B cell (primary cell): ENCODE data around the gene YPEL3. TPM values are rescaled to one million over a fixed set of nuclear protein-coding genes. Genes with fewer than 3 reads are reported as not detected.

ENCODE experiments used
- ATAC-seq: fragments of 200-7000 bp; cut with Tn5 transposase; one replicate; pipeline ENCODE4 v1.10.0; 2021; ENCODE audit warnings: low read depth, mild to moderate bottlenecking, moderate number of reproducible peaks, moderate library complexity
- CTCF ChIA-PET: fragments of 350-600 bp; sonication (Branson Sonifier 250); formaldehyde crosslinking; loops from one replicate; lab custom pipeline; 2021; ENCODE audit warnings: antibody characterized with exemption, inconsistent platforms; lab: Charles Lee
- POLR2A ChIA-PET: fragments of 350-600 bp; sonication (Branson Sonifier 250); formaldehyde crosslinking; loops from one replicate; lab custom pipeline; 2021; ENCODE audit warnings: antibody characterized with exemption; lab: Charles Lee
- DNase-seq: peaks from one replicate; pipeline ENCODE4 v3.0.0; 2013
- H2AFZ ChIP-seq: 2 replicates; pipeline ENCODE4 v1.6.1; 2012; ENCODE audit warnings: mild to moderate bottlenecking, low read depth, low read length; ENCODE audit not compliant: insufficient read depth, poor library complexity, severe bottlenecking
- H3K27ac ChIP-seq, 2 donors: 1 replicate in 1 of 2; 2 replicates in 1 of 2; pipeline ENCODE4 v1.5.1; 2012 to 2013; ENCODE audit warnings: low read length in 2 of 2, mild to moderate bottlenecking in 2 of 2, moderate library complexity in 1 of 2
- H3K27me3 ChIP-seq, 4 experiments: fragments of 200-600 bp in 1 of 4; sonication (generic) in 1 of 4; replicated peaks in 1 of 4; 1 replicate in 2 of 4; 2 replicates in 2 of 4; pipeline versions ENCODE4 v1.6.1 to v1.7.0; 2013 to 2016; ENCODE audit warnings: low read length in 3 of 4, mild to moderate bottlenecking in 2 of 4, mixed read lengths in 1 of 4, moderate library complexity in 1 of 4; ENCODE audit not compliant: insufficient read depth in 4 of 4, control insufficient read depth in 3 of 4; ENCODE audit errors: control extremely low read depth in 1 of 4
- H3K36me3 ChIP-seq, 2 experiments: replicated peaks in 1 of 2; 1 replicate in 1 of 2; 2 replicates in 1 of 2; pipeline versions ENCODE4 v1.6.1 to v1.7.1; 2013; ENCODE audit warnings: low read length in 1 of 2; ENCODE audit not compliant: insufficient read depth in 2 of 2, control insufficient read depth in 1 of 2; ENCODE audit errors: control extremely low read depth in 1 of 2, extremely low read depth in 1 of 2
- H3K4me1 ChIP-seq, 2 donors: fragments of 200-600 bp in 1 of 2; sonication (generic) in 1 of 2; 1 replicate in 1 of 2; 2 replicates in 1 of 2; pipeline versions ENCODE4 v1.5.1 to v1.6.1; 2013 to 2017; ENCODE audit warnings: low read length in 2 of 2; ENCODE audit not compliant: control insufficient read depth in 2 of 2, insufficient read depth in 2 of 2
- H3K4me2 ChIP-seq: replicated peaks from 2 replicates; pipeline ENCODE3; 2012; ENCODE audit warnings: mild to moderate bottlenecking, low read depth, low read length; ENCODE audit not compliant: poor library complexity, severe bottlenecking
- H3K4me3 ChIP-seq, 5 experiments: fragments of 200-600 bp in 1 of 5; sonication (generic) in 1 of 5; 1 replicate in 3 of 5; 2 replicates in 2 of 5; pipeline versions ENCODE4 v1.5.1 to v1.7.0; 2011 to 2016; ENCODE audit warnings: low read length in 4 of 5, mild to moderate bottlenecking in 4 of 5, low read depth in 2 of 5, control low read depth in 1 of 5, moderate library complexity in 1 of 5; ENCODE audit not compliant: insufficient read depth in 1 of 5; ENCODE audit errors: control extremely low read depth in 1 of 5, extremely low read depth in 1 of 5
- H3K79me2 ChIP-seq: fragments of 200-600 bp; sonication (generic); one replicate; pipeline ENCODE4 v1.6.0; 2016; ENCODE audit warnings: low read length; ENCODE audit not compliant: control insufficient read depth, insufficient read depth
- H3K9ac ChIP-seq: fragments of 200-600 bp; sonication (generic); 2 replicates; pipeline ENCODE4 v1.6.1; 2017; ENCODE audit warnings: mild to moderate bottlenecking, low read length, moderate library complexity
- H3K9me3 ChIP-seq, 3 donors: one replicate each; pipeline versions ENCODE4 v1.6.1 to v1.7.1; 2013; ENCODE audit warnings: low read length in 2 of 3; ENCODE audit not compliant: control insufficient read depth in 2 of 3, insufficient read depth in 1 of 3; ENCODE audit errors: control extremely low read depth in 1 of 3
- H4K20me1 ChIP-seq: 2 replicates; pipeline ENCODE4 v1.6.0; 2012; ENCODE audit warnings: mild to moderate bottlenecking, low read length; ENCODE audit not compliant: insufficient read depth, control insufficient read depth, poor library complexity, severe bottlenecking
- H3K27ac Mint-ChIP-seq: one replicate; pipeline ENCODE4 v1.8.0; 2021; ENCODE audit warnings: mixed read lengths
- H3K27me3 Mint-ChIP-seq: one replicate; pipeline ENCODE4 v1.8.0; 2021; ENCODE audit warnings: mixed read lengths
- H3K4me1 Mint-ChIP-seq: one replicate; pipeline ENCODE4 v1.8.0; 2021; ENCODE audit warnings: mixed read lengths
- H3K4me3 Mint-ChIP-seq: one replicate; pipeline ENCODE4 v1.8.0; 2021; ENCODE audit warnings: mixed read lengths
- H3K9me3 Mint-ChIP-seq: one replicate; pipeline ENCODE4 v1.8.0; 2022; ENCODE audit warnings: mixed read lengths; ENCODE audit not compliant: insufficient read depth
- EZH2 ChIP-seq: IDR thresholded peaks from 2 replicates; pipeline ENCODE4 v1.6.1; 2012; ENCODE audit warnings: borderline replicate concordance, low read depth, mild to moderate bottlenecking, moderate library complexity, low read length; ENCODE audit not compliant: insufficient read depth, poor library complexity, severe bottlenecking
- WGBS: methylation state at CpG from one replicate; pipeline ENCODE4 v1.1.5; 2013; ENCODE audit warnings: missing lambda C conversion rate; ENCODE audit not compliant: insufficient coverage; 5-methylcytosine and 5-hydroxymethylcytosine counted together
- intact Hi-C: fragments of 100-400 bp; cut with micrococcal nuclease; formaldehyde crosslinking; loops from one replicate; pipeline ENCODE4 v1.10.0; 2022
- polyA plus RNA-seq: library from polyadenylated mRNA; depleted of rRNA; stranded (reverse); fragments of >200 nt; gene quantifications from 2 replicates; pipeline ENCODE4 v1.2.3, GENCODE V29; 2012
- total RNA-seq, 2 donors: library from RNA; stranded (reverse); fragments of 120-200 nt in 1 of 2; gene quantifications; 1 replicate in 1 of 2; 2 replicates in 1 of 2; pipeline versions ENCODE4 v1.2.3 to v1.2.4, GENCODE V29; 2013 to 2022
- TF ChIP-seq, protein P1 (sequence below): fragments of 200-600 bp; IDR thresholded peaks from one replicate; pipeline ENCODE4 v1.8.0; 2022; ENCODE audit warnings: antibody characterized with exemption, mild to moderate bottlenecking

Gene YPEL3
- total and polyA plus RNA-seq, 2 donors (not counting 1 experiment from before 2014, with no cell fraction given) = 314 to 414 TPM

DNA sequence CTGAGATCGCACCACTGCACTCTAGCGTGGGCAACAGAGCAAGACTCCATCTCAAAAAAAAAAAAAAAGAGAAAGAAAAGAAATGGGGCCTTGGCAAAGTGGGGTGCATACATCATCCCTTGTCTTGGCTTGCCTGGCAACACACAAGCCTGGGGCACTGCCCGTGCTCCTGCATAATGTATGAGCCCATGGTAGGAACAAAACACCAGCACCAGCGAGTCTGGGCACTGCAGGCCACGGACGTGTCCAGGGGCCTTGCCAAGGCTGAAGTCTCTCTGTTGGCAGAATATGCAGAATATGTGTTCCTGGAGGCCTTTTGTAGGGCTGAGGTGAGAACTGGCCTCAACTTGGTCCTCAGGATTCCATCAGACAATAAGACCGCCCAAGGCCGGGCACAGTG is 46.1 kb downstream of the YPEL3 start:
- no peaks in the 10 kb centered on the region for H3K9me3 ChIP-seq
- no peak overlapping the region for H2AFZ ChIP-seq
- peaks cover 7% of the 10 kb centered on the region for H3K27me3 Mint-ChIP-seq
- H3K4me2 ChIP-seq = no peak overlapping the region
- ChIA-PET CTCF (interaction anchor here (1.0 to 1.1 kb wide), 2 partner anchors 42 to 360 kb away, joined by 3 to 4 read pairs; partner anchors contain the start of gene TBX6), POLR2A (no interaction called here)
- peaks cover 0 to 5% (median 1%) of the 10 kb centered on the region in 4 experiments for H3K27me3 ChIP-seq
- no peaks in the 10 kb centered on the region for H3K9me3 Mint-ChIP-seq
- peaks cover 13% of the 10 kb centered on the region for H3K4me1 Mint-ChIP-seq
- no peak for ATAC-seq
- no peak overlapping the region for H3K27ac Mint-ChIP-seq
- peaks cover 3% of the 10 kb centered on the region for H3K79me2 ChIP-seq
- H3K4me3 ChIP-seq = no peak overlapping the region
- intact Hi-C loops = no loop called here
- no peak overlapping the region for H3K27ac ChIP-seq
- DNase-seq = no peak
- no peaks in the 10 kb centered on the region for H3K36me3 ChIP-seq
- no peak overlapping the region for H3K4me3 Mint-ChIP-seq
- H3K9ac ChIP-seq = no peak overlapping the region
- no peak for TF ChIP-seq EZH2
- TF ChIP-seq, protein P1, sequence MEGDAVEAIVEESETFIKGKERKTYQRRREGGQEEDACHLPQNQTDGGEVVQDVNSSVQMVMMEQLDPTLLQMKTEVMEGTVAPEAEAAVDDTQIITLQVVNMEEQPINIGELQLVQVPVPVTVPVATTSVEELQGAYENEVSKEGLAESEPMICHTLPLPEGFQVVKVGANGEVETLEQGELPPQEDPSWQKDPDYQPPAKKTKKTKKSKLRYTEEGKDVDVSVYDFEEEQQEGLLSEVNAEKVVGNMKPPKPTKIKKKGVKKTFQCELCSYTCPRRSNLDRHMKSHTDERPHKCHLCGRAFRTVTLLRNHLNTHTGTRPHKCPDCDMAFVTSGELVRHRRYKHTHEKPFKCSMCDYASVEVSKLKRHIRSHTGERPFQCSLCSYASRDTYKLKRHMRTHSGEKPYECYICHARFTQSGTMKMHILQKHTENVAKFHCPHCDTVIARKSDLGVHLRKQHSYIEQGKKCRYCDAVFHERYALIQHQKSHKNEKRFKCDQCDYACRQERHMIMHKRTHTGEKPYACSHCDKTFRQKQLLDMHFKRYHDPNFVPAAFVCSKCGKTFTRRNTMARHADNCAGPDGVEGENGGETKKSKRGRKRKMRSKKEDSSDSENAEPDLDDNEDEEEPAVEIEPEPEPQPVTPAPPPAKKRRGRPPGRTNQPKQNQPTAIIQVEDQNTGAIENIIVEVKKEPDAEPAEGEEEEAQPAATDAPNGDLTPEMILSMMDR = no peak
- H4K20me1 ChIP-seq = no peaks in the 10 kb centered on the region
- H3K4me1 ChIP-seq = peaks cover 5 to 12% of the 10 kb centered on the region in 2 donors
- 98% methylated on average over 7 of the region's 8 CpGs for WGBS

- H3K36me3 ChIP-seq = no peaks in the 10 kb centered on the region
- no peak overlapping the region for H3K27ac Mint-ChIP-seq
- TF ChIP-seq, protein P1 = no peak
- no peak for TF ChIP-seq EZH2
- no peaks in the 10 kb centered on the region for H3K4me1 ChIP-seq
- peaks cover 0 to 5% (median 0%) of the 10 kb centered on the region in 4 experiments for H3K27me3 ChIP-seq
- ATAC-seq = no peak
- no peaks in the 10 kb centered on the region for H3K4me1 Mint-ChIP-seq
- DNase-seq = no peak
- H3K9me3 Mint-ChIP-seq = no peaks in the 10 kb centered on the region
- no peak overlapping the region for H3K9ac ChIP-seq
- ChIA-PET POLR2A (no interaction called here), CTCF (no interaction called here)
- H3K4me2 ChIP-seq = no peak overlapping the region
- no peaks in the 10 kb centered on the region for H3K9me3 ChIP-seq
- no peak overlapping the region for H3K4me3 Mint-ChIP-seq
- no CpG with 5 or more reads among the region's 1 CpG for WGBS
- no peak overlapping the region for H2AFZ ChIP-seq
- no peak overlapping the region for H3K27ac ChIP-seq
- no peaks in the 10 kb centered on the region for H4K20me1 ChIP-seq
- H3K27me3 Mint-ChIP-seq = peaks cover 7% of the 10 kb centered on the region
- intact Hi-C loops = no loop called here
- no peaks in the 10 kb centered on the region for H3K79me2 ChIP-seq
- H3K4me3 ChIP-seq = no peak overlapping the region
Measured at GRCh38 chr16:30046588-30046987, 49.4 kb downstream of the YPEL3 start.
